Activated CD8-positive, alpha-beta memory T cell treated with anti-CD3 and anti-CD28 coated beads, Interleukin-2, amount 50 U/mL, for 4 hours (primary cell): ENCODE data around the gene ID2.

Experiments
- DNase-seq: peaks from one replicate; pipeline ENCODE4 v3.0.0-alpha.2; 2020

Gene ID2

GRCh38 chr2:8648441-8649213 lies 33.2 kb upstream of the ID2 start:
- no peak for DNase-seq

- DNase-seq, result no peak
Measured at GRCh38 chr2:8649718-8650117, 32.1 kb upstream of the ID2 start.

GRCh38 chr2:8650256-8650655 lies 31.6 kb upstream of the ID2 start:
- DNase-seq, result no peak

GRCh38 chr2:8652774-8653426 lies 29.0 kb upstream of the ID2 start:
- no peak for DNase-seq

DNA sequence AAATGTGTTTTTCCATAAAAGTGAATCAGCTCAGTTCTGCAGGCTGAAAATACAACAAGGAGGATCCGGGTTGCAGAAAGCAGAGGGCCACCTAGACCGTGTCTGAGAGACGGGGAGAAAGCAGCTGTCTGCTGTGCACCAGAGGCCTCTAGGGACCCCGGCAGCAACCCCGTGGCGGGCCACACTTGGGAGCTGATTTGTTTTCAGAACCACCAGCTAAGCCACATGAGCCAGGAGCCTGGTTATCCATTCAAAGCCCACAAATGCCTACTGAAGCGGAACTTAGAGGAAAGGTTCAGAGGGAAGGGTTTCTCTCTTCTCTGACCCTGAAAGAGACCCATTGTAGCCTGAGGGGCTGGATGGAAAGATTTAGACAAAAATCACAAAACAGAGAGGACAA lies 28.4 kb upstream of the ID2 start:
- DNase-seq, result no peak

- DNase-seq, result no peak
Measured at GRCh38 chr2:8654041-8654440, 27.8 kb upstream of the ID2 start.

DNA sequence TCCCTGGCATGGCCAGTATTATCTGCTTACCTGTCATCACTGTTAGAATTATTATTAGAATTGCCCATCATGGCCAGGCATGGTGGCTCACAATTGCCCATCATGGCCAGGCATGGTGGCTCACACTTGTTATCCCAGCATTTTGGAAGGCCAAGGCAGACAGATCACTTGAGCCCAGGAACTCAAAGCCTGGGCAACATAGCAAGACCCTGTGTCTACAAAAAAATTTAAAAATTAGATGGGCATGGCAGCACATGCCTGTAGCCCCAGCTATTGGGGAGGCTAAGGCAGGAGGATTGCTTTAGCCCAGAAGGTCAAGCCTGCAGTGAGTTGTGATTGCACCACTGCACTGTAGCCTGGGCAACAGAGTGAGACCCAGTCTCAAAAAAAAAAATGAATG lies 27.4 kb upstream of the ID2 start:
- DNase-seq, result no peak

- DNase-seq, result no peak
Measured at GRCh38 chr2:8656160-8656641, 25.7 kb upstream of the ID2 start.

GRCh38 chr2:8656811-8657210 lies 25.0 kb upstream of the ID2 start:
- no peak for DNase-seq

GRCh38 chr2:8657423-8658062 lies 24.3 kb upstream of the ID2 start:
- no peak for DNase-seq

DNA sequence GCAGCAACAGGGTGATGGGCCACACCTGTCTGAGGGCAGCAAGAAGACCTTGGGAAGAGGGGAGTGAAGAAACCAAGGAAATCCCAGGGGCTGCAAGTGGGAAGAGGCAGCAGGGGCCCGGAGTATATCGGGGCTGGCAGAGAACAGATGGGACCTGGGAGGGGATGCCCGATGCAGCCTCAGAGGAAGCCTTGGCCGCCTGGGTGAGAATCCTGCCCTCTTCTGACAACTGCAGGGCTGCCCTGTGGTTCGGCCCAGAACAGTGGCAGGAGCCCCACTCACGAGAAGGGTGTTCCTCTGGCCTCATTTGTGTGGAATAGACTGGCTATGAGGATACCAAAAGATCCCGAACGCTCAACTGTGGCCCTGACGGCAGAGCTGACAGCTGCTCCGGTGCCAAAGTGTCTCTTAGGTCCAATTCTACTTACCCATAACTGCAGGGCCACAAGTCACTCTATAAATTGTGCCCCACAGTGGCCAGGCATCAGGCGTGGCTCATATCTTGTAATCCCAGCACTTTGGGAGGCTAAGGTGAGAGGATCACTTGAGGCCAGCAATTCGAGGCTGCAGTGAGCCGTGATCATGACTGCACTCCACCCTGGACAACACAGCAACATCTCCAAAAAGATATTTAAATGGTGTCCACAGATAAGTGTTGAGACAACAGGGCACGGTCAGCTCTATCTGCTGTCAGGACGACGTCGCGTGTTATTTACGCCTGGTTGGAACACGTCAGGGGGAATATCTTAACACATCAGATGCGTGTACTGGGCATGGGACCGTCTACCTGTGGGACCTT lies 23.6 kb upstream of the ID2 start:
- no peak for DNase-seq

GRCh38 chr2:8659092-8659734 lies 22.6 kb upstream of the ID2 start:
- DNase-seq, result no peak

DNA sequence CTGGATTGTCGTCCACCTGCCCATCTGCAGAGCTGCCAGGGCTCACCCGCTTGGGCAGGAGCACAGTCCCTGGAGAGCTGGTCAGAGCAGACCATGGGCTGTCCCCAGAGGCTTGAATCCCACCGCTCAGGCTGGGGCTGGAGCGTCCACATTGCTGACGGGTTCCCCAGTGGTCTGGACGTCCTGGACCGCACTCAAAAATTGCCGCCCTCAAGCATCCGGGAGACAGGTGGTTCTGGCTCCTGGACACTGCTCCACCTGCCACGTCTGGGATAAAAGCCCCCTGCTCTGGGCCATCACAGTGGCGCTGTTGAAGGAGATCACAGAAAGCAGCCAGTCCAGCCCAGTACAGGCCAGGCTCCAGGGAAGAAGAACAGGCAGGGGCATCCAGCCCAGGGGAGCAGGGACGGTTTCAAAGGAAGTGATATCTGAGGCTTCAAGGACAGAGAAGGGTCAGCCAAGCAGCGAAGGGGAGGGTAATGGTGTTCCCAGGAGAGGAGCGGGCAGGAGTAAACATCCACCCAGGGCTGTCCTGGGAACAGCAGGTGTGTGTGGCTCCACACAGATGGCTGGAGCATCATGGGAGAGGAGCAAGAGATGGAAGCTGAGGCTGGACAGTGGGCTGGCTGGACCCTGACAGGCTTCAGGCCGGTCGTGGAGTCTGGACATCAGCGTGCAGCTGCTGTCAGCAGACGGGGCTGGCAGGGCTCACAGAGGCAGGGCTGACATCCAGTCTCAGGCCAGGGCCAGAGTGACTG lies 21.9 kb upstream of the ID2 start:
- DNase-seq, result no peak

DNA sequence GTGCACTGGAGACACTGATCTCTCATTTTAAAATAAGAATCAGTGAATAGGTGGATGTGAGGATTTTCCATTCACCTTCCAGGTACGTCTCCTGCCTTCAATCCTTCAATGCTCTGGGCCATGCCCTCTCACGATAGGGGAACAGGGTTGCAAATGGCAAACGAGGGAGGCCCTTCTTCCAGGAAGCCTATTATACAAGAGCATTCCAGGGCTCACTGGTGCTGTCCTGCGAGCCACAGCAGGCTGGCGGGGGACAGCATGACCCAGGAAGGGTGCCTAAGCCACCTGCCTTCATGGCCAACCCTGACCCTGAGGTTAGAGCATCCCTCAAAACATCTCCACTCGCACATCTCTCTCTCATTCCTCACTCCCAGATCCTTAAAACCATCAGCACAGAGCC lies 20.6 kb upstream of the ID2 start:
- no peak for DNase-seq

GRCh38 chr2:8661736-8662135 lies 20.1 kb upstream of the ID2 start:
- no peak for DNase-seq

GRCh38 chr2:8662239-8662879 lies 19.5 kb upstream of the ID2 start:
- no peak for DNase-seq

GRCh38 chr2:8663997-8664396 lies 17.9 kb upstream of the ID2 start:
- no peak for DNase-seq

DNA sequence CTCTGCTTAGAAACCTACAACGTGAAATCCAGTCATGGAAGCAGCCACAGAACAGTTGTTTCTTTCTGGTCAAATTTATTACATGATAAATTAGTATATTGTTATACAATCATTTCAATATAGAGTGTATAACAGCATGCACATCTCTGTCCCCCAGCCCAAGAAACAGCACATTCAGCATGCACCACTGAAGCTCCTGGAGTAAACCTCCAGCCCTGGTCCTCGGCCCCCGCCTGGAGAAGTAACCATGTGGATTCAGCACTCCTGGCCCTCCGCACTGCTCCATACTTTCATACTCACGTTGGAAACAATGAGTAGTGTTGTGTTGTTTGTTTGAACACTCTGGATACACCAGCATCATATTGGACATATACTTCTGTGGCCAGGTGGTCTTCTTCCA lies 15.3 kb upstream of the ID2 start:
- no peak for DNase-seq

DNA sequence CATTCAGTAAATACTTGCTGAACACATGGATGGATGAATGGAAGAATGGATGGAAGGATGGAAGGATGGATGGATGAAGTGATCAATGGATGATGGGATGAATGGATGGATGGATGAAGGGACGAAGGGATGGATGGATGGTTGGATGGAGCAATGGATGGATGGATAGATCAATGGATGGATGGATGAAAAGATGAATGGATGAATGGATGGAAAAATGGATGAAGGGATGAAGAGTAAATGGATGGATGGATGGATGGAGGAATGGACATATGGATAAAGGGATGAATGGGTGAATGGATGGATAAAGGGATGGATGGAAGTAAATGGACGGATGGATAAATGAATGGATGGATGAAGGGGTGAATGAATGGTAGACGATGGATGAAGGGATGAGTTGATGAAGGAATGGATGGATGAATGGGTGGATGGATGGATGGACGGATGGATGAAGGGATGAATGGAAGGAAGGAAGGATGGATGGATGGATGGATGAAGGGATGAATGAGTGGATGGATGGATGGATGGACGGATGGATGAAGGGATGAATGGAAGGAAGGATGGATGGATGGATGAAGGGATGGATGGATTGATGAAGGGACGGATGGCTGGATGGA lies 13.9 kb upstream of the ID2 start:
- no peak for DNase-seq

GRCh38 chr2:8669157-8669817 lies 12.6 kb upstream of the ID2 start:
- DNase-seq, result no peak
